Measurements from ENCODE around the gene TAGAP. TPM values are rescaled to one million over a fixed set of nuclear protein-coding genes. Genes with fewer than 3 reads are reported as not detected.

The TAGAP gene
- total and polyA plus RNA-seq, 2 donors (not counting 1 experiment from before 2014, with no cell fraction given), result 167 to 242 TPM

DNA sequence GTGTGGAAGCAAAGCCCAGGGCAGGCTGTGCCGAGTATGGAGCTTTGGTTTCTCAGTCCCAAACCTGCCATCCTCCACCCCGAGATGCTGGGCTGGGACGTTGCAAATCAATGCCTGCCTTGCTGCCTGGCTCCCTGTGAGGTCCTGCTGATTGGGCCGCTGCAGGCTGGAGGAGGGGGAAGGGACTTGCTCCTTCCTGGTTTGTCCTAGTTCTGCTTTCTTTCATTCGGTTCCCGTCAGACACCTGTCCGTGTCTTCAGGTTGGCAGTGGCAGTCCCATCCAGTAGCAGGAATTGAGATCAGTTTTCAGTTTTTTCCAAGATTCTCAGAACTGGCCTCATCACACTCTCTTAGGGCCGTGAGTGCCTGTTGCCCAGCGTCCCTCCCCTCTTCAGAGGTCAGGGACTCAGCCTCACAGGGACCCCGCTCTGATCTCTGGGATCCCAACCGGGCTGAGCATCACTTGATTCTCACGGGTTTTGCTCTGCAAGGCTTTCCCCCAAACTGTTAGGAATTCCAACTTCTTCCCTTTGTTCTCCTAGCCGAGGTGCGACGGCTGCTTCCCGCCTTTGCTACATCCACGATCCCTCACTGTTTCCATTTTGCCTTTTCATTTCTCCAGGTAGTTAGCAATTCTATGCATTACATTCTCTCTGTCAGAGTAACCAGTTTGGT, 24.2 kb upstream of the TAGAP start:
- H4K20me1 ChIP-seq (ENCODE audit: control insufficient read depth, insufficient read depth, low read length, poor library complexity, severe bottlenecking), result no peaks in the 10 kb centered on the region
- H3K4me2 ChIP-seq (replicated peaks; ENCODE audit: low read depth, low read length, poor library complexity, severe bottlenecking), result peak overlapping the region; percentile 47
- H3K79me2 ChIP-seq (ENCODE audit: control insufficient read depth, insufficient read depth, low read length), result no peaks in the 10 kb centered on the region
- no peaks in the 10 kb centered on the region for H3K9me3 ChIP-seq (ENCODE audit: control extremely low read depth in 1 of 3, control insufficient read depth in 2 of 3, insufficient read depth in 1 of 3, low read length in 2 of 3)
- intact Hi-C loops (cut with micrococcal nuclease), result no loop called here
- Mint-ChIP-seq H3K9me3 (ENCODE audit: insufficient read depth) (no peaks in the 10 kb centered on the region), H3K27me3 (no peaks in the 10 kb centered on the region), H3K4me3 (peak overlapping the region; percentile 53), H3K4me1 (peaks cover 41% of the 10 kb centered on the region), H3K27ac (peak overlapping the region; percentile 76)
- no peak overlapping the region for H3K9ac ChIP-seq (ENCODE audit: low read length)
- peak; percentile 39 for ATAC-seq (ENCODE audit: low read depth)
- H3K4me1 ChIP-seq (ENCODE audit: control insufficient read depth in 2 of 2, insufficient read depth in 2 of 2, low read length in 2 of 2), result peaks cover 22 to 23% of the 10 kb centered on the region in 2 donors
- ChIA-PET POLR2A (interaction anchor here (0.6 to 0.7 kb wide), 2 partner anchors 13 to 30 kb away, joined by 4 read pairs; no protein-coding TSS in a partner anchor), CTCF (interaction anchor here (1.1 to 1.4 kb wide), 3 partner anchors 24 to 27 kb away, joined by 3 to 6 read pairs (median 4); partner anchors contain the start of gene TAGAP)
- no peak overlapping the region for H3K27ac ChIP-seq (ENCODE audit: low read length in 2 of 2)
- 59% methylated on average over 17 of the region's 17 CpGs for WGBS (ENCODE audit: insufficient coverage)
- H3K4me3 ChIP-seq (ENCODE audit: control extremely low read depth in 1 of 5, extremely low read depth in 1 of 5, insufficient read depth in 1 of 5, low read depth in 2 of 5, low read length in 4 of 5), result no peak overlapping the region
- no peaks in the 10 kb centered on the region for H3K36me3 ChIP-seq (replicated peaks in 1 of 2; ENCODE audit: control extremely low read depth in 1 of 2, control insufficient read depth in 1 of 2, extremely low read depth in 1 of 2, insufficient read depth in 2 of 2, low read length in 1 of 2)
- no peaks in the 10 kb centered on the region for H3K27me3 ChIP-seq (replicated peaks in 1 of 4; ENCODE audit: control extremely low read depth in 1 of 4, control insufficient read depth in 3 of 4, insufficient read depth in 4 of 4, low read length in 3 of 4)
- peak overlapping the region; percentile 48 for H2AFZ ChIP-seq (ENCODE audit: insufficient read depth, low read depth, low read length, poor library complexity, severe bottlenecking)
- no peak for TF ChIP-seq EZH2 (IDR thresholded peaks at IDR 0.05; ENCODE audit: borderline replicate concordance, insufficient read depth, low read depth, low read length, poor library complexity, severe bottlenecking)
- TF ChIP-seq, protein P1, sequence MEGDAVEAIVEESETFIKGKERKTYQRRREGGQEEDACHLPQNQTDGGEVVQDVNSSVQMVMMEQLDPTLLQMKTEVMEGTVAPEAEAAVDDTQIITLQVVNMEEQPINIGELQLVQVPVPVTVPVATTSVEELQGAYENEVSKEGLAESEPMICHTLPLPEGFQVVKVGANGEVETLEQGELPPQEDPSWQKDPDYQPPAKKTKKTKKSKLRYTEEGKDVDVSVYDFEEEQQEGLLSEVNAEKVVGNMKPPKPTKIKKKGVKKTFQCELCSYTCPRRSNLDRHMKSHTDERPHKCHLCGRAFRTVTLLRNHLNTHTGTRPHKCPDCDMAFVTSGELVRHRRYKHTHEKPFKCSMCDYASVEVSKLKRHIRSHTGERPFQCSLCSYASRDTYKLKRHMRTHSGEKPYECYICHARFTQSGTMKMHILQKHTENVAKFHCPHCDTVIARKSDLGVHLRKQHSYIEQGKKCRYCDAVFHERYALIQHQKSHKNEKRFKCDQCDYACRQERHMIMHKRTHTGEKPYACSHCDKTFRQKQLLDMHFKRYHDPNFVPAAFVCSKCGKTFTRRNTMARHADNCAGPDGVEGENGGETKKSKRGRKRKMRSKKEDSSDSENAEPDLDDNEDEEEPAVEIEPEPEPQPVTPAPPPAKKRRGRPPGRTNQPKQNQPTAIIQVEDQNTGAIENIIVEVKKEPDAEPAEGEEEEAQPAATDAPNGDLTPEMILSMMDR (IDR thresholded peaks at IDR 0.05), result no peak
- DNase-seq, result peak; percentile 55

DNA sequence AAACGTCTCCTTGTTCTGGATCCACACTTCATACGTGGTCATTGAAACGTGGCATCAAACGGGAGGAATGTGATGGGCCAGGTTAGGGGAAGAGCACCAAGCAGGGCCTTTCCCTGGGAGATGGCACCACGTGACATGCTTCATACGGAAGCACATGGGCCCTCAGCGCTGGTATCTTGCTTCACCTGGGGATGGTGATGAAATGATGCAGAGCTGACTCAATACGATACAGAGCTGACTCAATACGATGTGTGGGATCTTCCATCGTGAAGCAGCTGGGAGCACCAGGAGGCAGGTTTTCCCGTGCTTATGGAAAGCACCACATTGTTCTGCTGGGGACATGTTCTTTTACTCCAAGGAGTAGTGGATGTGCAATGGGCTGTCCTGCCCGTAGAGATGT, 22.5 kb upstream of the TAGAP start:
- no peaks in the 10 kb centered on the region for H3K27me3 ChIP-seq (replicated peaks in 1 of 4; ENCODE audit: control extremely low read depth in 1 of 4, control insufficient read depth in 3 of 4, insufficient read depth in 4 of 4, low read length in 3 of 4)
- DNase-seq (no peak), ATAC-seq (ENCODE audit: low read depth) (no peak)
- H3K9ac ChIP-seq (ENCODE audit: low read length), result no peak overlapping the region
- no peaks in the 10 kb centered on the region for H3K9me3 ChIP-seq (ENCODE audit: control extremely low read depth in 1 of 3, control insufficient read depth in 2 of 3, insufficient read depth in 1 of 3, low read length in 2 of 3)
- Mint-ChIP-seq H3K27ac (peak overlapping the region; percentile 67), H3K27me3 (no peaks in the 10 kb centered on the region), H3K4me3 (no peak overlapping the region), H3K9me3 (ENCODE audit: insufficient read depth) (no peaks in the 10 kb centered on the region), H3K4me1 (peaks cover 58% of the 10 kb centered on the region)
- no peaks in the 10 kb centered on the region for H3K36me3 ChIP-seq (replicated peaks in 1 of 2; ENCODE audit: control extremely low read depth in 1 of 2, control insufficient read depth in 1 of 2, extremely low read depth in 1 of 2, insufficient read depth in 2 of 2, low read length in 1 of 2)
- intact Hi-C loops (cut with micrococcal nuclease), result no loop called here
- H3K4me2 ChIP-seq (replicated peaks; ENCODE audit: low read depth, low read length, poor library complexity, severe bottlenecking), result no peak overlapping the region
- 81% methylated on average over 12 of the region's 12 CpGs for WGBS (ENCODE audit: insufficient coverage)
- no peak for TF ChIP-seq EZH2 (IDR thresholded peaks at IDR 0.05; ENCODE audit: borderline replicate concordance, insufficient read depth, low read depth, low read length, poor library complexity, severe bottlenecking)
- TF ChIP-seq, protein P1 (IDR thresholded peaks at IDR 0.05), result no peak
- no peak overlapping the region for H3K4me3 ChIP-seq (ENCODE audit: control extremely low read depth in 1 of 5, extremely low read depth in 1 of 5, insufficient read depth in 1 of 5, low read depth in 2 of 5, low read length in 4 of 5)
- POLR2A ChIA-PET, result interaction anchor here (0.5 kb wide), 1 partner anchor 253 kb away, joined by 4 read pairs; no protein-coding TSS in a partner anchor
- H3K27ac ChIP-seq (ENCODE audit: low read length in 2 of 2), result no peak overlapping the region
- no peaks in the 10 kb centered on the region for H3K79me2 ChIP-seq (ENCODE audit: control insufficient read depth, insufficient read depth, low read length)
- peaks cover 39 to 40% of the 10 kb centered on the region in 2 donors for H3K4me1 ChIP-seq (ENCODE audit: control insufficient read depth in 2 of 2, insufficient read depth in 2 of 2, low read length in 2 of 2)
- no peaks in the 10 kb centered on the region for H4K20me1 ChIP-seq (ENCODE audit: control insufficient read depth, insufficient read depth, low read length, poor library complexity, severe bottlenecking)
- CTCF ChIA-PET, result interaction anchor here (1.0 to 5.1 kb wide), 3 partner anchors 24 to 58 kb away, joined by 3 to 71 read pairs (median 4); partner anchors contain the start of gene TAGAP
- H2AFZ ChIP-seq (ENCODE audit: insufficient read depth, low read depth, low read length, poor library complexity, severe bottlenecking), result no peak overlapping the region
